Non-pigmented ciliary epithelial cell (primary cell): ENCODE results near the gene COA8.

ENCODE experiments used
- DNase-seq: peaks from one replicate; pipeline ENCODE4 v3.0.0-alpha.2; 2010; ENCODE audit warnings: low read depth

The COA8 gene

GRCh38 chr14:103537175-103537990 is 25.4 kb upstream of the COA8 start:
- no peak for DNase-seq

GRCh38 chr14:103538291-103539055 is 24.3 kb upstream of the COA8 start:
- DNase-seq: no peak

DNA sequence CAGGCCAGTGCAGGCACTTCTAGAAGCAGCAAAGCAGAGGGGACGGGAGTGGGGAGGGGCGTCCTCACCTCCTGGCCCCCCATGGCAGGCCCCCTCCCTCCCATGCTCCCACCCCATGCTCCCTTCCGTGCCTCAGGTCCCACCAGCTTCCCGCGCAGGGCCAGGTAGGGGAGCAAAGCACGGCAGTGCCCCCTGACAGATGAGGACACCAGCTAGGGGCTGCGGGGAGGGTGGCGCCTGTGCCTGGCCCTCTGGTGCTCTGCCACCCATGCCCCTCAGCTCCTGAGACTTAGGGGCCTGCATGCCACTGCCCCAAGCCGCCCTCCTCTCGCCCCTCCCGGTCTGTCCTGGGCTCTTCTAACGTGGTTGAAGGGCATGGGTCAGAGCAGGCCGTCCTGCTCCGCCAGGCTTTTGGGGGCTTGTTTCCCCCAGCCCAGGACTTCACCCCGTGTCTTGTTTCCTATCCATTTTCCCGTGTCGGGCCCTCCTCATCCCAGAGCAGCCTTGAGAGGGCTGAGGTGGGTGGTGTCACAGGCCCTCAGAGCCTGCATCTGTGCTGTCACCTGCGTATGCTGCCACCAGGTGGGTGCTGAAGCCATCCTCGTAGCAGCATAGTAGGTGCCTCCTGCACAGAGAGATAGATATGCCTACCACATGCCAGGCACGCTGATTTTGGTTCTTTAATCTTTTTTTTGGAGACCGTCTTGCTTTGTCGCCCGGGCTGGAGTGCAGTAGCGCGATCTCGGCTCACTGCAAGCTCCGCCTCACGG is 23.5 kb upstream of the COA8 start:
- DNase-seq: no peak

- DNase-seq: no peak
These were observed 21.7 kb upstream of the COA8 start for GRCh38 chr14:103540821-103541708.

- DNase-seq: no peak
These were observed 20.8 kb upstream of the COA8 start for GRCh38 chr14:103541709-103542604.

GRCh38 chr14:103542605-103543088 is 20.1 kb upstream of the COA8 start:
- DNase-seq: no peak

- no peak for DNase-seq
These were observed 19.6 kb upstream of the COA8 start for GRCh38 chr14:103543140-103543539.

GRCh38 chr14:103543721-103544387 is 18.9 kb upstream of the COA8 start:
- DNase-seq: no peak

- no peak for DNase-seq
These were observed 18.2 kb upstream of the COA8 start for GRCh38 chr14:103544388-103545218.

- DNase-seq: no peak
These were observed 17.4 kb upstream of the COA8 start for GRCh38 chr14:103545219-103545914.

- no peak for DNase-seq
These were observed 16.7 kb upstream of the COA8 start for GRCh38 chr14:103545915-103546651.

GRCh38 chr14:103546652-103547454 is 15.9 kb upstream of the COA8 start:
- DNase-seq: no peak

GRCh38 chr14:103547455-103547940 is 15.3 kb upstream of the COA8 start:
- no peak for DNase-seq

DNA sequence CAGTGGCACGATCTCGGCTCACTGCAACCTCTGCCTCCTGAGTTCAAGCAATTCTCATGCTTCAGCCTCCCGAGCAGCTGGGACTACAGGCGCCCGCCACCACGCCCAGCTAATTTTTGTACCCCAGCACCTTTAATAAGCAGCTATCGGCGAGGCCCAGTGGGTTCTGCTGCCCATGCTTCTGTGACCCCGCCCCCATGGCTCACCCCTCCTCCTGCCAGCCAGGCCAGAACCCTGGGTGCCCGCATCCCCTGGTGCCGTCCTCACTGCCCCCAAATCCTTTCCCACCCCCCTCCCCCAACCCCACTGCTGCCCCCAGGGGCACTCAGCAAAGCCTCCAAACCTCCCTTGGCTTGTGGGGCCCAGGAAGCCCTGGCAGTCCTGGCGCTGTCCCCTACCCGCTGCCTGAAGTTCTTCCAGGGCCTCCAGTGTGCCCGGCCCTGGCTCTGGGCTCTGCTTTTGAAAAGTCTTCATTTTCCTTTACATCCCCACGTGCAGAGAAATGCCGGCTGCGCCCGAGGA is 14.8 kb upstream of the COA8 start:
- no peak for DNase-seq

DNA sequence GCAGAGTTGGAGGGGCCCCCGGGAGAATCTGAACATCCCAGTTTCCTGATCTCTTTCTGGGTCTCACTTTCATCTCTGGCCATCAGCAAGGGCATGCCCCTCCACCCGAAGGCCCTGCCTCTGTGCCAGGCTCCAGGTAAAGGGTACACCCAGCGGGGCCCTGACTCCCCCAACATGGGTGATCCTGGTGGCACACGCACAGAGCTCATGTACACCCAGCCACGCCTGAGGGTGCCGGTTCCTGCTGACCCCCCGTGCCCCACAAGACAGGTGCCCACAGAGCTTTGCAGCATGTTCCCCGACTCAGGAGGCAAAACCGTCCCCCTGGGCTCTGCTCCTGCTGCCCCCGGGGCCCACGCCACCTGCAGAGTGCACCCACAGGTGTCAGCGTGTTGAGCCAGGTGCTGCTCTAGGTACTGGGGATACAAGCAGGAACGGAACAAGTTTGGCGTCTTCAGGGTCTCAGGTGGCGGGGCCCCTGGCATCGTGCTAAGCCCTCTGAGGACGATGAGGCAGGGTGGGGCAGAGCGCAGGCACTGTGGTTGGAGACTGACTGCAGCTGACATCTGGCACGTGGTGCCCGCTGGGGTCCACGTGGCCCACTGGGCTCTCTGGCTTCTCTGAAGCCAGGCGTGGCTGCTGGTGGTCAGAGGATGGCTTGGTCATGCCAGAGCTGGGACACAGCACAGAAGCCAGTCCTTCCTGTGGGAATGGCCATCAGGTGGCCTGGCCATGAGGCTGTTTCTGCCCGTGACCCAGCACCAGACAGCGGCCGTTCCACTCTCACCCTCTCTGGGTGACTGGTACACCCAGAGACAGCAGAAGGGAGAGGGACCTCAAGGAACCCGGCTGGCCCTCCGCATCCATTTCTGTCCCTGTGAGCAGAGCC is 14.1 kb upstream of the COA8 start:
- DNase-seq: no peak
